Measurements from ENCODE around the gene YARS2.

DNA sequence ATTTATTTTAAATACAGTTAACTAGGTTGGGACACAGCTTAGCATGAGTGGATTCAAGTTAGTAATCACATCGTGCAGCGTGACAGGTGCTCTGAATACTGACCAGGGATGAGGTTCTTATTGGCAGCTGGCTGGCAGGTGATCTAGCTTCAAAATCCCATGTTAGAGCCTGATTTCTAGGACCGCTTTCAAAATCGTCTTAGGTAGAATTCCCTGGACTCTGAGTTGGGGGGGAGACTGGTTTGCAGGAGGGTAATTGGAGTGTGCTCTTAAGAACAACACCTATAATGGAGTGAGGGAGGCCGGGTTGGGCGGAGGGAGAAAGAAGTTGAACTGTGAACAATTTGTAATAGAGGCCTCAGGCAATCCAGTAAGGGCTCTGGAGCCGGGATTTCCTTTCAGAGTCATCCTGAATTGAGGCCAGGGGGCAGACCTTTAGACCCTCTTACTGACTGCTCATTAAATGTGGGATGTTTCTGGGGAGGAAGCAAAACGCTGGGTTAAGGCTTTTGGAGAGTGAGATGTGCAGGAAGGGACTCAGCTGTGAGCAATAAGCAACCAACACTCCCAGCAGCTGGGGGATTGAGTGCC lies 874 bp upstream of the YARS2 start:
- TF ChIP-seq, protein P1, sequence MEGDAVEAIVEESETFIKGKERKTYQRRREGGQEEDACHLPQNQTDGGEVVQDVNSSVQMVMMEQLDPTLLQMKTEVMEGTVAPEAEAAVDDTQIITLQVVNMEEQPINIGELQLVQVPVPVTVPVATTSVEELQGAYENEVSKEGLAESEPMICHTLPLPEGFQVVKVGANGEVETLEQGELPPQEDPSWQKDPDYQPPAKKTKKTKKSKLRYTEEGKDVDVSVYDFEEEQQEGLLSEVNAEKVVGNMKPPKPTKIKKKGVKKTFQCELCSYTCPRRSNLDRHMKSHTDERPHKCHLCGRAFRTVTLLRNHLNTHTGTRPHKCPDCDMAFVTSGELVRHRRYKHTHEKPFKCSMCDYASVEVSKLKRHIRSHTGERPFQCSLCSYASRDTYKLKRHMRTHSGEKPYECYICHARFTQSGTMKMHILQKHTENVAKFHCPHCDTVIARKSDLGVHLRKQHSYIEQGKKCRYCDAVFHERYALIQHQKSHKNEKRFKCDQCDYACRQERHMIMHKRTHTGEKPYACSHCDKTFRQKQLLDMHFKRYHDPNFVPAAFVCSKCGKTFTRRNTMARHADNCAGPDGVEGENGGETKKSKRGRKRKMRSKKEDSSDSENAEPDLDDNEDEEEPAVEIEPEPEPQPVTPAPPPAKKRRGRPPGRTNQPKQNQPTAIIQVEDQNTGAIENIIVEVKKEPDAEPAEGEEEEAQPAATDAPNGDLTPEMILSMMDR (IDR thresholded peaks at IDR 0.05): no peak
- TF ChIP-seq POLR2A (IDR thresholded peaks at IDR 0.05): no peak

All from testis (tissue), 2 donors.